A549 (cell line): ENCODE results near the gene NUP62. TPM values are rescaled to one million over a fixed set of nuclear protein-coding genes. Genes with fewer than 3 reads are reported as not detected.

ENCODE experiments used
- ATAC-seq, 2 experiments: fragments of 200-7000 bp in 1 of 2; fragments of >200 bp in 1 of 2; cut with Nextera tagmentation in 1 of 2; cut with Tn5 transposase in 1 of 2; 3 replicates each; pipeline versions ENCODE4 v1.8.0 to v1.9.1; 2018 to 2020; ENCODE audit warnings: mild to moderate bottlenecking in 1 of 2, moderate library complexity in 1 of 2
- CTCF ChIA-PET: fragments of 300-600 bp; sonication (Branson Sonifier 250); formaldehyde crosslinking; extraction: SDS; loops from one replicate; lab custom pipeline; 2021; ENCODE audit warnings: antibody characterized with exemption, inconsistent platforms; lab: Yijun Ruan, JAX
- POLR2A ChIA-PET: fragments of 350-600 bp; formaldehyde crosslinking; extraction: SDS; loops from one replicate; lab custom pipeline; 2021; ENCODE audit warnings: antibody characterized with exemption, inconsistent platforms; lab: Yijun Ruan, JAX
- DNase-seq, 2 experiments: peaks; one replicate each; pipeline versions ENCODE4 v3.0.0 to v3.0.0-alpha.2; 2011 to 2016; ENCODE audit warnings: low read depth in 1 of 2, low spot score in 1 of 2
- FAIRE-seq: peaks from 2 replicates; lab custom pipeline; 2011; peaks lifted over from hg19 to GRCh38; lab: Jason Lieb, UNC
- H3K27ac ChIP-seq, 2 experiments: fragments of >200 bp; sonication (Bioruptor Twin); formaldehyde crosslinking; 3 replicates each; pipeline ENCODE4 v1.5.1; 2016 to 2017
- H3K4me1 ChIP-seq: fragments of >200 bp; sonication (Bioruptor Twin); formaldehyde crosslinking; 3 replicates; pipeline ENCODE4 v1.6.1; 2016
- H3K4me2 ChIP-seq: fragments of >200 bp; sonication (Bioruptor Twin); formaldehyde crosslinking; 3 replicates; pipeline ENCODE4 v1.6.1; 2016
- H3K4me3 ChIP-seq: fragments of >200 bp; sonication (Bioruptor Twin); formaldehyde crosslinking; 3 replicates; pipeline ENCODE4 v1.5.1; 2016
- H3K9me3 ChIP-seq: fragments of >200 bp; sonication (Bioruptor Twin); formaldehyde crosslinking; 3 replicates; pipeline ENCODE4 v1.6.1; 2016
- BHLHE40 ChIP-seq: IDR thresholded peaks from 2 replicates; pipeline ENCODE4 v1.6.1; 2012; ENCODE audit warnings: low read depth, low read length, inconsistent platforms
- CBX2 ChIP-seq: fragments of 200-600 bp; sonication (generic); IDR thresholded peaks from 2 replicates; pipeline ENCODE4 v1.6.1; 2016; ENCODE audit warnings: low read depth, mild to moderate bottlenecking, borderline replicate concordance
- CBX8 ChIP-seq: fragments of 200-600 bp; sonication (generic); IDR thresholded peaks from 2 replicates; pipeline ENCODE4 v1.6.1; 2016
- CHD4 ChIP-seq: fragments of 200-600 bp; sonication (generic); IDR thresholded peaks from 2 replicates; pipeline ENCODE4 v1.6.1; 2016; ENCODE audit warnings: antibody characterized with exemption, mild to moderate bottlenecking, borderline replicate concordance
- EHF ChIP-seq: fragments of 250-450 bp; sonication (Bioruptor Pico); IDR thresholded peaks from 2 replicates; pipeline ENCODE4 v1.5.0; 2020; ENCODE audit warnings: mild to moderate bottlenecking
- EHMT2 ChIP-seq: fragments of 200-600 bp; sonication (generic); IDR thresholded peaks from 2 replicates; pipeline ENCODE4 v1.6.1; 2016; ENCODE audit warnings: antibody characterized with exemption, low read depth, mild to moderate bottlenecking, moderate library complexity
- EP300 ChIP-seq, 2 experiments: fragments of >200 bp; sonication (Bioruptor Twin); formaldehyde crosslinking; IDR thresholded peaks; 2 replicates in 1 of 2; 3 replicates in 1 of 2; pipeline ENCODE4 v1.6.1; 2016 to 2017
- ESRRA ChIP-seq: fragments of 150-350 bp; IDR thresholded peaks from 2 replicates; pipeline ENCODE4 v1.6.1; 2014; ENCODE audit warnings: mild to moderate bottlenecking, low read length, borderline replicate concordance
- FOXS1 ChIP-seq: fragments of 250-450 bp; sonication (Bioruptor Pico); IDR thresholded peaks from 2 replicates; pipeline ENCODE4 v1.5.0; 2020; ENCODE audit warnings: mild to moderate bottlenecking, moderate library complexity
- HOXB13 ChIP-seq: fragments of 250-450 bp; sonication (Bioruptor Pico); IDR thresholded peaks from 2 replicates; pipeline ENCODE4 v1.5.0; 2020; ENCODE audit warnings: low read depth, mild to moderate bottlenecking, moderate library complexity
- HOXB5 ChIP-seq: fragments of 250-450 bp; sonication (Bioruptor Pico); IDR thresholded peaks from 2 replicates; pipeline ENCODE4 v1.5.0; 2020; ENCODE audit warnings: mild to moderate bottlenecking, moderate library complexity
- JUNB ChIP-seq: fragments of >200 bp; sonication (Bioruptor Twin); formaldehyde crosslinking; IDR thresholded peaks from 2 replicates; pipeline ENCODE4 v1.6.1; 2016
- NPAS2 ChIP-seq: fragments of 250-450 bp; sonication (Bioruptor Pico); IDR thresholded peaks from 2 replicates; pipeline ENCODE4 v1.8.0; 2022; ENCODE audit warnings: mild to moderate bottlenecking, moderate library complexity, borderline replicate concordance
- PHF8 ChIP-seq: fragments of 200-600 bp; sonication (generic); IDR thresholded peaks from 2 replicates; pipeline ENCODE4 v1.6.1; 2016; ENCODE audit warnings: low read depth, mild to moderate bottlenecking, antibody characterized with exemption, moderate library complexity, borderline replicate concordance
- POLR2AphosphoS2 ChIP-seq: conservative IDR thresholded peaks from 2 replicates; pipeline ENCODE4 v1.6.1; 2012; ENCODE audit warnings: low read length, improper control_type of control experiment, inconsistent platforms
- RCOR1 ChIP-seq: fragments of 150-350 bp; IDR thresholded peaks from 2 replicates; pipeline ENCODE4 v1.6.1; 2014; ENCODE audit warnings: antibody characterized with exemption, low read length, low read depth
- RNF2 ChIP-seq: fragments of 200-600 bp; sonication (generic); IDR thresholded peaks from 2 replicates; pipeline ENCODE4 v1.6.1; 2016; ENCODE audit warnings: low read depth, mild to moderate bottlenecking, antibody characterized with exemption, moderate library complexity, borderline replicate concordance
- ZFP36 ChIP-seq: fragments of 450-650 bp; IDR thresholded peaks from 2 replicates; pipeline ENCODE4 v1.6.1; 2014; ENCODE audit warnings: borderline replicate concordance; ENCODE audit not compliant: partially characterized antibody
- ZSCAN20 ChIP-seq: fragments of 250-450 bp; sonication (Bioruptor Pico); IDR thresholded peaks from 2 replicates; pipeline ENCODE4 v1.8.0; 2022; ENCODE audit warnings: mild to moderate bottlenecking, moderate library complexity
- WGBS: methylation state at CpG from one replicate; pipeline ENCODE4 v1.1.6; 2017; ENCODE audit errors: missing lambda C conversion rate; 5-methylcytosine and 5-hydroxymethylcytosine counted together
- polyA plus RNA-seq, 4 experiments: library from polyadenylated mRNA; depleted of rRNA in 3 of 4; stranded (reverse); fragments of >200 nt; fragmentation: RNase III in 1 of 4; extraction: RNeasy Plus Mini Kit Qiagen cat#74134 plus additional on column Dnase treatment in 1 of 4; gene quantifications; 2 replicates in 3 of 4; 3 replicates in 1 of 4; pipeline ENCODE4 v1.2.3, GENCODE V29; 2011 to 2017
- TF ChIP-seq, protein P1 (sequence below): fragments of 200-600 bp; sonication (generic); IDR thresholded peaks from 2 replicates; pipeline ENCODE4 v1.6.1; 2016; ENCODE audit warnings: antibody characterized with exemption, mild to moderate bottlenecking, moderate library complexity
- TF ChIP-seq, protein P2 (sequence below): fragments of 250-450 bp; sonication (Bioruptor Pico); IDR thresholded peaks from 2 replicates; pipeline ENCODE4 v1.5.0; 2021; ENCODE audit warnings: mild to moderate bottlenecking, moderate library complexity, borderline replicate concordance
- TF ChIP-seq, protein P3 (sequence below): IDR thresholded peaks from 2 replicates; pipeline ENCODE4 v1.6.1; 2012; ENCODE audit warnings: low read depth, borderline replicate concordance
- TF ChIP-seq, protein P4 (sequence below): fragments of 250-450 bp; sonication (Bioruptor Pico); IDR thresholded peaks from 2 replicates; pipeline ENCODE4 v1.5.0; 2020; ENCODE audit warnings: low read depth, mild to moderate bottlenecking, moderate library complexity

The NUP62 gene
- polyA plus RNA-seq, 2 of the 4 experiments (the other 2 are of a cell fraction): 21.4 to 83.9 TPM

DNA sequence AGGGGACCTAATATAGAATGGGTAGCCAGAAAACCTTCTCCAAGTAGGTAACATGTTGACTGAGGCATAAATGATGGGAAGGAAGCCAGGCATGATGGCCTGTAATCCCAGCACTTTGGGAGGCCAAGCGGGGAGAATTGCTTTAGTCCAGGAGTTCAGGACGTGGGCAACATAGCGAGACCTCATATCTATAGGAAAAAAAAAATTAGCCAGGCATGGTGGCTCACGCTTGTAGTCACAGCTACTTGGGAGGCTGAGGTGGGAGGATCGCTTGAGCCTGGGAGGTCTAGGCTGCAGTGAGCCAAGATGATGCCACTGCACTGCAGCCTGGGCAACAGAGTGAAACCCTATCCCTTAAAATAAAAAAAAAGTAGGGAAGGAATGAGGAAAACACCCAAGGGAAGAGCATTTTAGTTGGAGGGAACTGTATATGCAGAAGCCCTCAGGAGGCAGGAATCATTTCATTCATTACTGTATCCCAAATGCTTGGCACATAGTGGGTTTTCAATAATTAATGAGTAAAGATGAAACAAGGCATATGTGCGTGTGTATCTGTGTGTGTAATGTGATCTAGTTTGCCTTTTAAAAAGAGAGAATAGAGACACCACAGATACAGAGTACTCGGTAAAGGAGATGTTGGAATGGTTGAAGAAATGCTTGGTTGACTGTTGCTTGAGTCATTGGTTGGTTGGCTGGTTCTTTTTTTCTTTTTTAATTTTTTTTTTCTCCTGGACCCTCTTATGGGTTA is 2.2 kb upstream of the NUP62 start (continued):
- TF ChIP-seq NPAS2 (no peak), HOXB5 (CRISPR knock-in tag) (no peak)
- TF ChIP-seq, all 56 proteins: peak for 0

DNA sequence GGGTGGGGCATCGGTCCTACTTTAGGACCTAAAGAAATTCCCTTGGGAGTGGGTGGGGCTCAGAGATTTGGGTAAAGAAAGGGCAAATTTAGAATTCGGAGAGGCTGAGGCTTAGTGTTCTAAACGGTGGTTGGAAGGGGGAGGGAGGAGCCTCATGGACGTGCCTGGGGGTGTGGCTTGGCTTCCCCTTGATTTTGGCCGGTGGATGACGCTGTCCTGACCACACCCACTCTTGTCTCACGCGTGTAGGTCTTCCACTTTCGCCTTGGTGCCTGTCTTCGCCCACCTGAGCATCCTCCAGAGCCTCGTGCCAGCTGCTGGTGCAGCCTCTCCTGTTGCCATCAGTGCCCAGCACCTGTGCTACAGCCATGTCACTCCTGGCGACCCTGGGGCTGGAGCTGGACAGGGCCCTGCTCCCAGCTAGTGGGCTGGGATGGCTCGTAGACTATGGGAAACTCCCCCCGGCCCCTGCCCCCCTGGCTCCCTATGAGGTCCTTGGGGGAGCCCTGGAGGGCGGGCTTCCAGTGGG is 1.2 kb upstream of the NUP62 start:
- H3K4me3 ChIP-seq: peak overlapping the region; percentile 70
- ChIA-PET CTCF (interaction anchor here (1.0 to 1.3 kb wide), 3 partner anchors 8 to 205 kb away, joined by 3 to 6 read pairs (median 5); no protein-coding TSS in a partner anchor), POLR2A (interaction anchor here (0.6 to 2.6 kb wide), 16 partner anchors 12 to 399 kb away, joined by 3 to 30 read pairs (median 6); partner anchors contain the start of genes AKT1S1, AP2A1, FUZ and KCNC3)
- H3K9me3 ChIP-seq: no peaks in the 10 kb centered on the region
- TF ChIP-seq EHF: no peak
- TF ChIP-seq, protein P1, sequence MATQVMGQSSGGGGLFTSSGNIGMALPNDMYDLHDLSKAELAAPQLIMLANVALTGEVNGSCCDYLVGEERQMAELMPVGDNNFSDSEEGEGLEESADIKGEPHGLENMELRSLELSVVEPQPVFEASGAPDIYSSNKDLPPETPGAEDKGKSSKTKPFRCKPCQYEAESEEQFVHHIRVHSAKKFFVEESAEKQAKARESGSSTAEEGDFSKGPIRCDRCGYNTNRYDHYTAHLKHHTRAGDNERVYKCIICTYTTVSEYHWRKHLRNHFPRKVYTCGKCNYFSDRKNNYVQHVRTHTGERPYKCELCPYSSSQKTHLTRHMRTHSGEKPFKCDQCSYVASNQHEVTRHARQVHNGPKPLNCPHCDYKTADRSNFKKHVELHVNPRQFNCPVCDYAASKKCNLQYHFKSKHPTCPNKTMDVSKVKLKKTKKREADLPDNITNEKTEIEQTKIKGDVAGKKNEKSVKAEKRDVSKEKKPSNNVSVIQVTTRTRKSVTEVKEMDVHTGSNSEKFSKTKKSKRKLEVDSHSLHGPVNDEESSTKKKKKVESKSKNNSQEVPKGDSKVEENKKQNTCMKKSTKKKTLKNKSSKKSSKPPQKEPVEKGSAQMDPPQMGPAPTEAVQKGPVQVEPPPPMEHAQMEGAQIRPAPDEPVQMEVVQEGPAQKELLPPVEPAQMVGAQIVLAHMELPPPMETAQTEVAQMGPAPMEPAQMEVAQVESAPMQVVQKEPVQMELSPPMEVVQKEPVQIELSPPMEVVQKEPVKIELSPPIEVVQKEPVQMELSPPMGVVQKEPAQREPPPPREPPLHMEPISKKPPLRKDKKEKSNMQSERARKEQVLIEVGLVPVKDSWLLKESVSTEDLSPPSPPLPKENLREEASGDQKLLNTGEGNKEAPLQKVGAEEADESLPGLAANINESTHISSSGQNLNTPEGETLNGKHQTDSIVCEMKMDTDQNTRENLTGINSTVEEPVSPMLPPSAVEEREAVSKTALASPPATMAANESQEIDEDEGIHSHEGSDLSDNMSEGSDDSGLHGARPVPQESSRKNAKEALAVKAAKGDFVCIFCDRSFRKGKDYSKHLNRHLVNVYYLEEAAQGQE: no peak
- peak overlapping the region; percentile 95 to 96; a peak in 5 of 6 replicates for H3K27ac ChIP-seq
- DNase-seq (peak in 1 of 2 experiments; percentile 50), FAIRE-seq (no peak), ATAC-seq (no peak)
- 70% methylated on average over 13 of the region's 15 CpGs for WGBS
- H3K4me1 ChIP-seq: peaks cover 16% of the 10 kb centered on the region
- peak overlapping the region; percentile 82 for H3K4me2 ChIP-seq

DNA sequence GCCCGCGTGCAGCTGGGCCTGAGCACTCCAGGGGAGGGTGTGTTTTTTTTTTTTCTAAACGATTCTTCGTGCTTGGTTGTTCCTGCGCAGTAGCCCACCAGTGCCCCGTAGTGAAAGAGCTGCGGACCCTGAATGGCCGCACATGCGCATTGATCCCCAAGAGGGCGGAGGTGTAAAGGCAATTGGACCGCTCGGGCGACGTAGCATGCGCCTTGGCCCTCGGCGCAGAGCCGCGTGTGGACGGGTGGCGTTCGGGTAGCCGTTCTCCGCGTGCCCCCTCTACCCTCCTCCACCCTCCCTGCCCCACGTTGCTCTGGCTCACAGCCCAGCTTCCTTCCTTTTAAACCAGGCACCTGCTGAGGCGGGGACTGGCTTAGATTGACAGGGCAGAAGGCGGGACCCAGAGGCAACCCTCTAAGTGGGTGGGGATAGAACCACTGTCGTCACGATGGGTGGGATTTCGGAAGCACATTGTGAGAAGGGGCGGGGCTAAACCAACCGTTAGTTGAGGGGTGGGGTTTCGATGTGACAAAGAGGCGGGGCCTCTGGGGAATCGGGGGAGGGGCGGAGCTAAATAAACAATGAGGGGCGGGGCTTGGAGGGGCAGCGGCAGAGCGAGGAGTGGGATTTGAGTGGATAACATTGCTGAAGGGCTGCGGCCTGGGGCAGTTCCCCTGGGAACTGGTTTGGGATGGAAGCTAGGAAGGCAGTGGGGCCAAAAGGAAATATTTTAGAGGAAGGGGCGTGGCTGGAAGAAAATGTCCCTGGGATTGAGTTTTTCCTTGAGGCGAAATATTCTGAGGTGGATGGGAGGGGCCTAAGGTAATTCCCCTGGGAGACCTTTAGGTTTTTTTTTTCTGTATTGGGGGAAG is 543 bp upstream of the NUP62 start:
- POLR2A ChIA-PET: interaction anchor here (0.5 to 2.6 kb wide), 29 partner anchors 8 to 426 kb away, joined by 3 to 30 read pairs (median 4); partner anchors contain the start of genes AKT1S1, AP2A1, FUZ and KCNC3
- FAIRE-seq: peak; percentile 97
- CTCF ChIA-PET: interaction anchor here (0.6 to 3.9 kb wide), 9 partner anchors 8 to 206 kb away, joined by 3 to 26 read pairs (median 4); no protein-coding TSS in a partner anchor
- Histone ChIP-seq H3K27ac (peak overlapping the region; percentile 95 to 96), H3K9me3 (no peaks in the 10 kb centered on the region), H3K4me1 (peaks cover 16% of the 10 kb centered on the region), H3K4me2 (peak overlapping the region; percentile 82), H3K4me3 (peak overlapping the region; percentile 70)
- DNase-seq: peak; percentile 98 to 100
- peak; percentile 76 to 87 for ATAC-seq
- 2% methylated on average over 39 of the region's 43 CpGs for WGBS
- no peak for TF ChIP-seq ZFP36
- TF ChIP-seq, protein P2, sequence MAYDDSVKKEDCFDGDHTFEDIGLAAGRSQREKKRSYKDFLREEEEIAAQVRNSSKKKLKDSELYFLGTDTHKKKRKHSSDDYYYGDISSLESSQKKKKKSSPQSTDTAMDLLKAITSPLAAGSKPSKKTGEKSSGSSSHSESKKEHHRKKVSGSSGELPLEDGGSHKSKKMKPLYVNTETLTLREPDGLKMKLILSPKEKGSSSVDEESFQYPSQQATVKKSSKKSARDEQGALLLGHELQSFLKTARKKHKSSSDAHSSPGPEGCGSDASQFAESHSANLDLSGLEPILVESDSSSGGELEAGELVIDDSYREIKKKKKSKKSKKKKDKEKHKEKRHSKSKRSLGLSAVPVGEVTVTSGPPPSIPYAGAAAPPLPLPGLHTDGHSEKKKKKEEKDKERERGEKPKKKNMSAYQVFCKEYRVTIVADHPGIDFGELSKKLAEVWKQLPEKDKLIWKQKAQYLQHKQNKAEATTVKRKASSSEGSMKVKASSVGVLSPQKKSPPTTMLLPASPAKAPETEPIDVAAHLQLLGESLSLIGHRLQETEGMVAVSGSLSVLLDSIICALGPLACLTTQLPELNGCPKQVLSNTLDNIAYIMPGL (CRISPR knock-in tag): no peak
- TF ChIP-seq CBX2: no peak
- TF ChIP-seq CHD4: no peak
- no peak for TF ChIP-seq POLR2AphosphoS2
- TF ChIP-seq FOXS1 (CRISPR knock-in tag): no peak
- no peak for TF ChIP-seq CBX8
- TF ChIP-seq ESRRA: no peak
- TF ChIP-seq HOXB13 (CRISPR knock-in tag): no peak
- 0 out of 2 replicates have a peak, but pooled peaks have one; percentile 62 for TF ChIP-seq HOXB5 (CRISPR knock-in tag)
- TF ChIP-seq JUNB: no peak
- TF ChIP-seq EHMT2: no peak
- TF ChIP-seq, protein P3, sequence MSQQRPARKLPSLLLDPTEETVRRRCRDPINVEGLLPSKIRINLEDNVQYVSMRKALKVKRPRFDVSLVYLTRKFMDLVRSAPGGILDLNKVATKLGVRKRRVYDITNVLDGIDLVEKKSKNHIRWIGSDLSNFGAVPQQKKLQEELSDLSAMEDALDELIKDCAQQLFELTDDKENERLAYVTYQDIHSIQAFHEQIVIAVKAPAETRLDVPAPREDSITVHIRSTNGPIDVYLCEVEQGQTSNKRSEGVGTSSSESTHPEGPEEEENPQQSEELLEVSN: peak; percentile 89; the same call in 1 of the 2 replicates
- TF ChIP-seq RNF2: no peak
- no peak for TF ChIP-seq BHLHE40
- TF ChIP-seq, protein P4, sequence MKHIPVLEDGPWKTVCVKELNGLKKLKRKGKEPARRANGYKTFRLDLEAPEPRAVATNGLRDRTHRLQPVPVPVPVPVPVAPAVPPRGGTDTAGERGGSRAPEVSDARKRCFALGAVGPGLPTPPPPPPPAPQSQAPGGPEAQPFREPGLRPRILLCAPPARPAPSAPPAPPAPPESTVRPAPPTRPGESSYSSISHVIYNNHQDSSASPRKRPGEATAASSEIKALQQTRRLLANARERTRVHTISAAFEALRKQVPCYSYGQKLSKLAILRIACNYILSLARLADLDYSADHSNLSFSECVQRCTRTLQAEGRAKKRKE (CRISPR knock-in tag): peak; percentile 59; the same call in 1 of the 2 replicates
- TF ChIP-seq PHF8: peak; percentile 61; the same call in 1 of the 2 replicates
- no peak for TF ChIP-seq EP300 (IDR thresholded peaks at IDR 0.05)
- TF ChIP-seq RCOR1: no peak
- TF ChIP-seq ZSCAN20 (CRISPR knock-in tag): no peak
